GM23248 (cell line): ENCODE data around the gene NPBWR2.

Experiments used
- EZH2 ChIP-seq: fragments of 200-600 bp; sonication (generic); IDR thresholded peaks from 2 replicates; pipeline ENCODE4 v1.6.1; 2018; ENCODE audit warnings: antibody characterized with exemption, mild to moderate bottlenecking; ENCODE audit not compliant: insufficient read depth, poor library complexity, severe bottlenecking
- EZH2phosphoT487 ChIP-seq: fragments of 200-600 bp; sonication (generic); IDR thresholded peaks from 2 replicates; pipeline ENCODE4 v1.6.1; 2018; ENCODE audit warnings: antibody characterized with exemption, moderate library complexity, mild to moderate bottlenecking, low read depth; ENCODE audit not compliant: insufficient read depth

DNA sequence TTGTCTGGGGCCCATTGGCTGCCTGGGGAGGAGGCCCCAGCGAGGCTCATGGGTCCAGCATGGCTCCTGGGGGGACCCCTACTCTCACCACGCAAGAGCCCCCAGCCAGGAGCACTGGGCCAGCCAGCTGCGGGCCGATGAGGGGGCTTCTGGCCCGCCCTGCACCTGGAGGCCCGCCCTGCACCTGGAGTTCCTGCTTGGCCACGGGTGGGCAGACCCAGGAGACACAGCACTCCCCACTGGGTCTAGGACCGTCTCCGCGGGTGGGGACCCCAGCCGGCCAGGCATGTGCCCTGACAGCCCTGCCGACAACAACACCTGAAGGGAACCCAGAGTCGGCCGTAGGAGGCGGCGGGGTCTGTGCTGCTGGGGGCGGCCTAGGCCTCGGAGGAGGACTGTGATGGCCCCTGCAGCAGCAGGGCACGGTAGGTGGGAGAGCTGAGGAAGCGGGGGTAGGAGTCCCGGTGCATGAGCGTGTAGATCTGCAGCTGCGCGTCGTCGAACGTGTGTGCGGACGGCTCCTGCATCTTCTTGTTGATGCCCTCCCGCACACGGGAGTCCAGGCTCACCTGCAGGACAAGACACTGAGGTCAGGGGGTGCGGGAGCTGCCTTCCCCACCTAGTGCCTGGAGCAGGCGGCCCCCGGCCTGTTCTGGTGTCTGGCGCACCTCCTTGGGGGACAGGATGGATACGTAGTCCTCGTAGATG lies 33.7 kb downstream of the NPBWR2 start:
- TF ChIP-seq EZH2: no peak
- TF ChIP-seq EZH2phosphoT487: no peak
